IMR-90 (cell line): ENCODE results near the gene ZNF248. TPM values are rescaled to one million over a fixed set of nuclear protein-coding genes. Genes with fewer than 3 reads are reported as not detected.

Experiments
- ATAC-seq: fragments of 200-7000 bp; cut with Tn5 transposase; 2 replicates; pipeline ENCODE4 v1.9.1; 2020; ENCODE audit warnings: low read depth, mild to moderate bottlenecking, moderate library complexity
- BruUV-seq: library from RNA; stranded (reverse); fragments of 400-500 nt; replicated peaks from 2 replicates; lab custom pipeline; 2021; lab: Mats Ljungman, UMichigan
- CTCF ChIA-PET: fragments of 300-600 bp; formaldehyde crosslinking; extraction: SDS; loops from one replicate; lab custom pipeline; 2021; ENCODE audit warnings: antibody characterized with exemption; lab: Yijun Ruan, JAX
- POLR2A ChIA-PET: fragments of 300-600 bp; sonication (Branson Sonifier 250); formaldehyde crosslinking; loops from one replicate; lab custom pipeline; 2022; ENCODE audit warnings: antibody characterized with exemption; ENCODE audit not compliant: unreplicated experiment; lab: Charles Lee
- DNase-seq: peaks from one replicate; pipeline ENCODE4 v3.0.0; 2013
- H2AFZ ChIP-seq: replicated peaks from 2 replicates; pipeline ENCODE3; 2013; ENCODE audit warnings: low read length, mild to moderate bottlenecking; ENCODE audit not compliant: poor library complexity
- H2AK5ac ChIP-seq: 2 replicates; pipeline ENCODE4 v1.6.1; 2013; ENCODE audit warnings: low read depth, low read length, inconsistent platforms
- H2AK9ac ChIP-seq: replicated peaks from 2 replicates; pipeline ENCODE3; 2013; ENCODE audit warnings: mild to moderate bottlenecking, low read depth, low read length, moderate library complexity; ENCODE audit not compliant: poor library complexity
- H2BK120ac ChIP-seq: 2 replicates; pipeline ENCODE4 v1.6.1; 2013; ENCODE audit warnings: low read depth, low read length, inconsistent platforms
- H2BK15ac ChIP-seq: 3 replicates; pipeline ENCODE4 v1.6.1; 2013; ENCODE audit warnings: low read depth, low read length, inconsistent platforms
- H2BK20ac ChIP-seq: 2 replicates; pipeline ENCODE4 v1.6.1; 2013; ENCODE audit warnings: low read depth, mild to moderate bottlenecking, inconsistent platforms, low read length, moderate library complexity
- H2BK5ac ChIP-seq: 2 replicates; pipeline ENCODE4 v1.6.1; 2013; ENCODE audit warnings: mild to moderate bottlenecking, low read depth, low read length, inconsistent platforms; ENCODE audit not compliant: poor library complexity, severe bottlenecking
- H3K14ac ChIP-seq: replicated peaks from 2 replicates; pipeline ENCODE4 v1.6.1; 2013; ENCODE audit warnings: low read depth, low read length, inconsistent platforms
- H3K18ac ChIP-seq: 2 replicates; pipeline ENCODE4 v1.6.1; 2013; ENCODE audit warnings: low read depth, low read length, control low read depth
- H3K23ac ChIP-seq: 2 replicates; pipeline ENCODE4 v1.6.1; 2013; ENCODE audit warnings: low read depth, low read length, inconsistent platforms
- H3K27ac ChIP-seq: 2 replicates; pipeline ENCODE4 v1.5.1; 2013; ENCODE audit warnings: mild to moderate bottlenecking, control low read depth, low read length; ENCODE audit not compliant: insufficient read depth
- H3K27me3 ChIP-seq: 2 replicates; pipeline ENCODE4 v1.6.1; 2013; ENCODE audit warnings: low read length; ENCODE audit not compliant: control insufficient read depth, insufficient read depth
- H3K36me3 ChIP-seq: 2 replicates; pipeline ENCODE4 v1.6.1; 2013; ENCODE audit warnings: low read length, mixed read lengths; ENCODE audit not compliant: control insufficient read depth, insufficient read depth
- H3K4ac ChIP-seq: 2 replicates; pipeline ENCODE4 v1.6.1; 2013; ENCODE audit warnings: low read depth, low read length, inconsistent platforms
- H3K4me1 ChIP-seq: 2 replicates; pipeline ENCODE4 v1.6.1; 2013; ENCODE audit warnings: low read length, mixed read lengths; ENCODE audit not compliant: control insufficient read depth, insufficient read depth
- H3K4me2 ChIP-seq: 2 replicates; pipeline ENCODE4 v1.6.1; 2013; ENCODE audit warnings: low read depth, mild to moderate bottlenecking, control low read depth, low read length, moderate library complexity
- H3K4me3 ChIP-seq: 2 replicates; pipeline ENCODE4 v1.5.1; 2013; ENCODE audit warnings: low read depth, mild to moderate bottlenecking, control low read depth, low read length, moderate library complexity; ENCODE audit not compliant: insufficient read depth
- H3K56ac ChIP-seq: 2 replicates; pipeline ENCODE4 v1.6.1; 2013; ENCODE audit warnings: low read length, inconsistent platforms; ENCODE audit not compliant: insufficient read depth; ENCODE audit errors: extremely low read depth
- H3K79me1 ChIP-seq, 2 experiments: 2 replicates each; pipeline ENCODE4 v1.6.1; 2013; ENCODE audit warnings: low read length in 2 of 2, inconsistent platforms in 1 of 2, low read depth in 1 of 2
- H3K9ac ChIP-seq: 2 replicates; pipeline ENCODE4 v1.6.1; 2013; ENCODE audit warnings: low read depth, low read length, control low read depth
- H3K9me1 ChIP-seq: 2 replicates; pipeline ENCODE4 v1.6.1; 2013; ENCODE audit warnings: low read length, inconsistent platforms; ENCODE audit not compliant: insufficient read depth
- H3K9me3 ChIP-seq: 2 replicates; pipeline ENCODE4 v1.6.1; 2013; ENCODE audit warnings: low read length; ENCODE audit not compliant: control insufficient read depth, insufficient read depth
- H4K20me1 ChIP-seq: 2 replicates; pipeline ENCODE4 v1.6.1; 2013; ENCODE audit warnings: low read length, inconsistent platforms; ENCODE audit not compliant: insufficient read depth
- H4K5ac ChIP-seq: 2 replicates; pipeline ENCODE4 v1.6.1; 2013; ENCODE audit warnings: mild to moderate bottlenecking, low read depth, low read length, control low read depth
- H4K8ac ChIP-seq, 2 experiments: 2 replicates each; pipeline ENCODE4 v1.6.1; 2013; ENCODE audit warnings: low read depth in 2 of 2, low read length in 2 of 2, control low read depth in 1 of 2, inconsistent platforms in 1 of 2
- H4K91ac ChIP-seq: 2 replicates; pipeline ENCODE4 v1.6.1; 2013; ENCODE audit warnings: low read depth, low read length, inconsistent platforms; ENCODE audit not compliant: insufficient read depth
- BHLHE40 ChIP-seq: fragments of 150-350 bp; IDR thresholded peaks from 2 replicates; pipeline ENCODE4 v1.6.1; 2016; ENCODE audit warnings: mild to moderate bottlenecking, low read depth, low read length
- CEBPB ChIP-seq: IDR thresholded peaks from 2 replicates; pipeline ENCODE4 v1.6.1; 2012; ENCODE audit warnings: low read depth, low read length, improper control_type of control experiment
- CHD1 ChIP-seq: IDR thresholded peaks from 2 replicates; pipeline ENCODE4 v1.6.1; 2012; ENCODE audit warnings: low read depth, low read length, improper control_type of control experiment
- FOS ChIP-seq: fragments of 150-350 bp; IDR thresholded peaks from 2 replicates; pipeline ENCODE4 v1.6.1; 2016; ENCODE audit warnings: low read depth, low read length
- MAFK ChIP-seq: IDR thresholded peaks from 2 replicates; pipeline ENCODE4 v1.6.1; 2012; ENCODE audit warnings: low read depth, low read length, improper control_type of control experiment
- MAZ ChIP-seq: IDR thresholded peaks from 2 replicates; pipeline ENCODE4 v1.6.1; 2012; ENCODE audit warnings: low read depth, mild to moderate bottlenecking, low read length, improper control_type of control experiment, moderate library complexity, borderline replicate concordance
- MXI1 ChIP-seq: IDR thresholded peaks from 2 replicates; pipeline ENCODE4 v1.6.1; 2012; ENCODE audit warnings: low read depth, mild to moderate bottlenecking, low read length, moderate library complexity, borderline replicate concordance
- NFE2L2 ChIP-seq: fragments of 150-350 bp; IDR thresholded peaks from 2 replicates; pipeline ENCODE4 v1.6.1; 2016; ENCODE audit warnings: low read depth, mild to moderate bottlenecking, low read length
- POLR2A ChIP-seq: IDR thresholded peaks from 2 replicates; pipeline ENCODE4 v1.6.1; 2012; ENCODE audit warnings: mild to moderate bottlenecking, low read depth, low read length
- RAD21 ChIP-seq: IDR thresholded peaks from 2 replicates; pipeline ENCODE4 v1.6.1; 2012; ENCODE audit warnings: low read length, improper control_type of control experiment
- RCOR1 ChIP-seq: IDR thresholded peaks from 2 replicates; pipeline ENCODE4 v1.6.1; 2012; ENCODE audit warnings: mild to moderate bottlenecking, low read length, improper control_type of control experiment; ENCODE audit not compliant: insufficient replicate concordance
- RFX5 ChIP-seq: IDR thresholded peaks from 2 replicates; pipeline ENCODE4 v1.8.0; 2012; ENCODE audit warnings: low read depth, mild to moderate bottlenecking, low read length, moderate library complexity
- SMC3 ChIP-seq: fragments of 150-350 bp; IDR thresholded peaks from 2 replicates; pipeline ENCODE4 v1.6.1; 2016; ENCODE audit warnings: low read depth, mild to moderate bottlenecking, antibody characterized with exemption, low read length, moderate library complexity
- WGBS, 2 experiments: methylation state at CpG; one replicate each; pipeline versions ENCODE4 v1.1.5 to v1.1.7; 2013; ENCODE audit warnings: missing lambda C conversion rate in 2 of 2; ENCODE audit not compliant: insufficient read length in 1 of 2; ENCODE audit errors: extremely low coverage in 2 of 2; 5-methylcytosine and 5-hydroxymethylcytosine counted together
- dilution Hi-C: fragments of 300-500 bp; cut with HindIII; formaldehyde crosslinking; loops from one replicate; pipeline ENCODE4 v1.14.3; 2018; ENCODE audit warnings: low sequenced_read_pairs; ENCODE audit not compliant: unreplicated experiment
- in situ Hi-C: fragments of 300-500 bp; cut with MboI; formaldehyde crosslinking; loops from 3 replicates; pipeline ENCODE4 v1.14.3; 2019; ENCODE audit warnings: low sequenced_read_pairs, inconsistent platforms, mixed read lengths
- intact Hi-C: fragments of 100-400 bp; cut with micrococcal nuclease; formaldehyde crosslinking; loops from 2 replicates; pipeline ENCODE4 v1.10.0; 2022
- polyA plus RNA-seq, 3 experiments: library from polyadenylated mRNA; depleted of rRNA; stranded (reverse); fragments of >200 nt; gene quantifications; 2 replicates each; pipeline ENCODE4 v1.2.3, GENCODE V29; 2012; ENCODE audit warnings: low replicate concordance in 1 of 3
- total RNA-seq: library from RNA; depleted of rRNA; stranded (reverse); fragments of >200 nt; gene quantifications from 2 replicates; pipeline ENCODE4 v1.2.3, GENCODE V29; 2012
- TF ChIP-seq, protein P1 (sequence below): fragments of 150-350 bp; IDR thresholded peaks from 2 replicates; pipeline ENCODE4 v1.6.1; 2016; ENCODE audit warnings: low read depth, mild to moderate bottlenecking, low read length, moderate library complexity, borderline replicate concordance
- TF ChIP-seq, protein P2 (sequence below): conservative IDR thresholded peaks from 2 replicates; pipeline ENCODE4 v1.5.1; 2012; ENCODE audit warnings: mild to moderate bottlenecking, low read depth, low read length, improper control_type of control experiment
- TF ChIP-seq, protein P3 (sequence below): fragments of 150-350 bp; IDR thresholded peaks from 2 replicates; pipeline ENCODE4 v1.6.1; 2017; ENCODE audit warnings: mild to moderate bottlenecking, antibody characterized with exemption, low read length, low read depth

ZNF248 gene
- total and polyA plus RNA-seq, 2 of the 4 experiments (the other 2 are of a cell fraction): 5.1 to 5.7 TPM

DNA sequence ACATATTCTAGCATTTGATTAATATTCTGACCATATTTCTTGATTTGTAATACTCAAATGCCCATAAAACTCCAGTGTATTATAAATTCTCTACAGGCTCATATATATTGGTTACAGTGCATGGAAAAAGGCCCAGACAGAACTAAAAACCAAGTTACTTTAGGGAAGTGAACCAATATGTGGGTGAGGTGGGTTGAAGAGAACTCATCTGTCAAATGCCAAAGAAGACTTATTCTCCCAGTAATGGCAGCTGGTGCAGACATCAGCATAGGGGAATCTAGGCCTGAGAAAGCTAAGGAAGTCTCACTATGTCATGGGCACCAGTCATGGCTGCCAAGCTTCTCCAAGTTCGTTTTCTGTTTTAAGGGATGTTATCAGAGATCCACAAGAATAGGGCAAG lies 30.6 kb downstream of the ZNF248 start:
- Histone ChIP-seq H3K79me1 (no peaks in the 10 kb centered on the region), H3K9me3 (peaks cover 18% of the 10 kb centered on the region), H3K18ac (no peak overlapping the region), H3K4me1 (no peaks in the 10 kb centered on the region), H3K27ac (no peak overlapping the region), H3K4ac (no peak overlapping the region), H4K91ac (no peak overlapping the region), H3K9me1 (no peaks in the 10 kb centered on the region), H2BK20ac (no peak overlapping the region), H3K23ac (no peak overlapping the region), H2AK9ac (no peak overlapping the region), H2BK15ac (no peak overlapping the region), H4K8ac (no peak overlapping the region), H4K5ac (no peak overlapping the region), H2BK5ac (no peak overlapping the region), H2AFZ (no peak overlapping the region), H3K9ac (no peak overlapping the region), H4K20me1 (no peaks in the 10 kb centered on the region), H3K36me3 (peaks cover 10% of the 10 kb centered on the region), H2AK5ac (no peak overlapping the region), H3K14ac (no peak overlapping the region), H3K27me3 (no peaks in the 10 kb centered on the region), H3K4me2 (no peak overlapping the region), H2BK120ac (no peak overlapping the region), H3K4me3 (no peak overlapping the region), H3K56ac (no peak overlapping the region)
- WGBS, 2 experiments: no CpG with 5 or more reads among the region's 1 CpG
- dilution Hi-C loops (no loop called here), in situ Hi-C loops (no loop called here), intact Hi-C loops (no loop called here)
- ChIA-PET POLR2A (no interaction called here), CTCF (interaction anchor here (0.6 kb wide), 1 partner anchor 234 kb away, joined by 3 read pairs; no protein-coding TSS in a partner anchor)
- no peak for TF ChIP-seq CEBPB
- TF ChIP-seq, protein P1, sequence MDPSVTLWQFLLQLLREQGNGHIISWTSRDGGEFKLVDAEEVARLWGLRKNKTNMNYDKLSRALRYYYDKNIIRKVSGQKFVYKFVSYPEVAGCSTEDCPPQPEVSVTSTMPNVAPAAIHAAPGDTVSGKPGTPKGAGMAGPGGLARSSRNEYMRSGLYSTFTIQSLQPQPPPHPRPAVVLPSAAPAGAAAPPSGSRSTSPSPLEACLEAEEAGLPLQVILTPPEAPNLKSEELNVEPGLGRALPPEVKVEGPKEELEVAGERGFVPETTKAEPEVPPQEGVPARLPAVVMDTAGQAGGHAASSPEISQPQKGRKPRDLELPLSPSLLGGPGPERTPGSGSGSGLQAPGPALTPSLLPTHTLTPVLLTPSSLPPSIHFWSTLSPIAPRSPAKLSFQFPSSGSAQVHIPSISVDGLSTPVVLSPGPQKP: no peak
- no peak for TF ChIP-seq NFE2L2
- TF ChIP-seq FOS: no peak
- TF ChIP-seq MAFK: no peak
- no peak for TF ChIP-seq SMC3
- TF ChIP-seq, protein P2, sequence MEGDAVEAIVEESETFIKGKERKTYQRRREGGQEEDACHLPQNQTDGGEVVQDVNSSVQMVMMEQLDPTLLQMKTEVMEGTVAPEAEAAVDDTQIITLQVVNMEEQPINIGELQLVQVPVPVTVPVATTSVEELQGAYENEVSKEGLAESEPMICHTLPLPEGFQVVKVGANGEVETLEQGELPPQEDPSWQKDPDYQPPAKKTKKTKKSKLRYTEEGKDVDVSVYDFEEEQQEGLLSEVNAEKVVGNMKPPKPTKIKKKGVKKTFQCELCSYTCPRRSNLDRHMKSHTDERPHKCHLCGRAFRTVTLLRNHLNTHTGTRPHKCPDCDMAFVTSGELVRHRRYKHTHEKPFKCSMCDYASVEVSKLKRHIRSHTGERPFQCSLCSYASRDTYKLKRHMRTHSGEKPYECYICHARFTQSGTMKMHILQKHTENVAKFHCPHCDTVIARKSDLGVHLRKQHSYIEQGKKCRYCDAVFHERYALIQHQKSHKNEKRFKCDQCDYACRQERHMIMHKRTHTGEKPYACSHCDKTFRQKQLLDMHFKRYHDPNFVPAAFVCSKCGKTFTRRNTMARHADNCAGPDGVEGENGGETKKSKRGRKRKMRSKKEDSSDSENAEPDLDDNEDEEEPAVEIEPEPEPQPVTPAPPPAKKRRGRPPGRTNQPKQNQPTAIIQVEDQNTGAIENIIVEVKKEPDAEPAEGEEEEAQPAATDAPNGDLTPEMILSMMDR: no peak
- TF ChIP-seq MXI1: no peak
- no peak for TF ChIP-seq RCOR1
- TF ChIP-seq, protein P3, sequence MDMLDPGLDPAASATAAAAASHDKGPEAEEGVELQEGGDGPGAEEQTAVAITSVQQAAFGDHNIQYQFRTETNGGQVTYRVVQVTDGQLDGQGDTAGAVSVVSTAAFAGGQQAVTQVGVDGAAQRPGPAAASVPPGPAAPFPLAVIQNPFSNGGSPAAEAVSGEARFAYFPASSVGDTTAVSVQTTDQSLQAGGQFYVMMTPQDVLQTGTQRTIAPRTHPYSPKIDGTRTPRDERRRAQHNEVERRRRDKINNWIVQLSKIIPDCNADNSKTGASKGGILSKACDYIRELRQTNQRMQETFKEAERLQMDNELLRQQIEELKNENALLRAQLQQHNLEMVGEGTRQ: no peak
- no peak for TF ChIP-seq RFX5
- TF ChIP-seq POLR2A: no peak
- TF ChIP-seq BHLHE40: no peak
- TF ChIP-seq RAD21: no peak
- no peak for TF ChIP-seq MAZ
- no peak for TF ChIP-seq CHD1
- BruUV-seq: no TSS peak
- ATAC-seq (no peak), DNase-seq (no peak)
